CD4-positive, alpha-beta T cell treated with Interleukin-15 for 1 hour (primary cell): Measurements from ENCODE around the gene GDPGP1.

Source experiments
- DNase-seq: peaks from one replicate; pipeline ENCODE4 v3.0.0-alpha.2; 2020

Gene GDPGP1

GRCh38 chr15:90205050-90205848, 28.8 kb upstream of the GDPGP1 start:
- DNase-seq, result no peak

GRCh38 chr15:90205886-90206285, 28.1 kb upstream of the GDPGP1 start:
- DNase-seq, result no peak

- DNase-seq, result no peak
Measured at GRCh38 chr15:90207252-90207651, 26.8 kb upstream of the GDPGP1 start.

- no peak for DNase-seq
Measured at GRCh38 chr15:90208356-90208755, 25.7 kb upstream of the GDPGP1 start.

GRCh38 chr15:90209591-90209990, 24.4 kb upstream of the GDPGP1 start:
- DNase-seq, result no peak

GRCh38 chr15:90210593-90210992, 23.4 kb upstream of the GDPGP1 start:
- DNase-seq, result no peak

- no peak for DNase-seq
Measured at GRCh38 chr15:90211009-90211408, 23.0 kb upstream of the GDPGP1 start.

- no peak for DNase-seq
Measured at GRCh38 chr15:90211440-90212143, 22.4 kb upstream of the GDPGP1 start.

GRCh38 chr15:90212221-90213098, 21.5 kb upstream of the GDPGP1 start:
- DNase-seq, result no peak

DNA sequence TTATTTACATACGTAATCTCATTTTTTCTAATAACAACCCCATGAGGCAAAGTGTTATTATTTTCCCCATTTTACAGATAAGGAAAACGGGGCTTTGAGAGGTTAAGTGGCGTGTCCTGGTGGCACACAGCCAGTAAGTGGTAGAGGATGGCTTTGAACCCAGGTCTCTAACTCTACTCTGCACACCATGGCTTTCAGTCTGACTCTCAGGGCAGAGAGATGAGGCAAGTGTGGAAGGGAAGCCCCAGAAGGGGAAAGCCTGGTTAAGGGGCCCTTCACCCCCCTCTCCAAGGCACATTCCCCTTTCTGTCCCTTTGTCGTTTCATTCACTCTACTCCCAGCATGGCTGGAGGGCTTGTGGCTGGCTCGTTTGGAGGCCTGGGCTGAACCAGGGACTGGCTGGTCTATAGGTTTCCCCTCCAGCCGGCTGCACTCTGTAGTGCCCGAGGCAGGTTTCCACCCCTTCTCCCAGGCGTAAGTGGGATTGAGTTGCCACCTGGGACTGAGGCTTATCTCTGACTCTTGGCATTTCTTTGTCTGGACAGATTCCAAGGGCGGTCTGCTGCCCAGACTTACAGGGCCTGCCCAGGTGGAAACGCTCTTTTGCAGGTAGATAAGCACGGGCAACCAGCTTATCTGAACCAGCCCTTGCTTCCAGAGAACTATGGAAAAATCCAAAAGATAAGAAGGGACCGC, 20.7 kb upstream of the GDPGP1 start:
- DNase-seq, result no peak

- peak; percentile 60 for DNase-seq
Measured at GRCh38 chr15:90213818-90214204, 20.2 kb upstream of the GDPGP1 start.

GRCh38 chr15:90214553-90215196, 19.3 kb upstream of the GDPGP1 start:
- DNase-seq, result peak; percentile 65

DNA sequence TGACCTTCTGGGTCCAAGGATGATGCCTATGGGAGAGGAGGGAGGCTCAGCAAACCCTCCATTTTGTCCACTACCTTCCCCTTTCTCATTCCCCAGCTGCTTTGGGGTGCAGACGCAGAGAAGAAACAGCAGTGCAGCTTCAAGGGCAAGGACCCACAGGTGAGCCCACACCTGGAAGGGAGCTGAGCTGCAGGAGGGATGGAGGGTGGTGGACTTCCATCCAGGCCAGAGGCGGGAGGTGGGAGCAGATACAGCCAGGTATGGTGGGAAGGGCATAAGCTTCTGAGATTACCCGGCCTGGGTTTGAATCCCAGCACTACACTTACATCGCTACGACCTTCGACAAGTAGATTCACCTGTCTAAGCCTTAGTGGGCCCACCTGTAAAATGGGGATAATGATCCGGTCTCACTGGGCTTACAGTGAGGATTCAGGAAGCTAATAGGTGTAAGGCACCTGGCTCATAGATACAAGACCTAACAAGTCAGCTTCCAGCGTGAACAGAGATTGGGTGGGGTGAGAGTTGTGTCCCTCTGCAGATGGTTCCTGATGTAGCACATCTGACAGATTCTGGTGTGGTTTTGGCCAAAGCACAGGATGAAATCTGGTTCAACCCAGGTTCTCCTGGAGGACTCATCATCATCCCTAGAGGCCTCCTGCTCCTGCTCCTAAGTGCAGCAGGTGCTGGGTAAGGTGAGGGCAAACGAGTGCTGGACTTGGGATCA, 16.2 kb upstream of the GDPGP1 start:
- DNase-seq, result no peak

- peak; percentile 50 for DNase-seq
Measured at GRCh38 chr15:90219421-90220141, 14.4 kb upstream of the GDPGP1 start.

DNA sequence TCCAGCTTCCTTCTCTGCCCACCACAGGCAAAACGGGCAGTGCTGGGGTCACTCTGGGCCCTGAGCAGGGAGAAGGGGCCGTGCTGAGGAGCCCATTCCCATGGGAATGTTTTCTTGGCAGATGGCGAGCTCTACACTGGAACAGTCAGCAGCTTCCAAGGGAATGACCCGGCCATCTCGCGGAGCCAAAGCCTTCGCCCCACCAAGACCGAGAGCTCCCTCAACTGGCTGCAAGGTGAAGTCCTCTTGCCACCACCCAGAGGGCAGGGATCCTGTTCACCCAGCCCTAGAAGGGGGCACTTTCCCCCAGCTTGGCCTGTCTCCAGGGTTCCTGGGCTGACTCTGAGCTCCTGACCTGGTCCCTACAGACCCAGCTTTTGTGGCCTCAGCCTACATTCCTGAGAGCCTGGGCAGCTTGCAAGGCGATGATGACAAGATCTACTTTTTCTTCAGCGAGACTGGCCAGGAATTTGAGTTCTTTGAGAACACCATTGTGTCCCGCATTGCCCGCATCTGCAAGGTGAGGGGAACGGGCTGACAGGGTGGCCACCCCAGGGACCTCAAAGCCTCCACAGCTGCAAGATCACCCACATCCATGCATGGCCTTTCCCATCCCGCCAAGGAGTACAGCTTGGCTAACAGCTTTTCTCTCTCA, 12.6 kb upstream of the GDPGP1 start:
- peak; percentile 42 for DNase-seq

GRCh38 chr15:90222547-90222946, 11.5 kb upstream of the GDPGP1 start:
- DNase-seq, result no peak

GRCh38 chr15:90223441-90224165, 10.4 kb upstream of the GDPGP1 start:
- no peak for DNase-seq

DNA sequence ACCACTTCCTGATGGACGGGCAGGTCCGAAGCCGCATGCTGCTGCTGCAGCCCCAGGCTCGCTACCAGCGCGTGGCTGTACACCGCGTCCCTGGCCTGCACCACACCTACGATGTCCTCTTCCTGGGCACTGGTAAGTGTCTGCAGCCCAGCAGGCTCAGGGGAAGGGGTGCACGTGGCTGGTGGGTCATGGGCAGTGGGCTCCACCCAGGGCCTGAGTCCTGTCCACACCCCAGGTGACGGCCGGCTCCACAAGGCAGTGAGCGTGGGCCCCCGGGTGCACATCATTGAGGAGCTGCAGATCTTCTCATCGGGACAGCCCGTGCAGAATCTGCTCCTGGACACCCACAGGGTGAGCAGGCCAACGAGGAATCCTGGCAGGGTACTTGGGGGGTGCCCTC, 9.0 kb upstream of the GDPGP1 start:
- no peak for DNase-seq

- no peak for DNase-seq
Measured at GRCh38 chr15:90225504-90226234, 8.3 kb upstream of the GDPGP1 start.
